ENCODE data around the gene WDR7. TPM values are rescaled to one million over a fixed set of nuclear protein-coding genes. Genes with fewer than 3 reads are reported as not detected.

The WDR7 gene
- 4.7 and 4.8 TPM in 2 replicates for total RNA-seq (2014; rRNA removed; shearing (Covaris generic))

DNA sequence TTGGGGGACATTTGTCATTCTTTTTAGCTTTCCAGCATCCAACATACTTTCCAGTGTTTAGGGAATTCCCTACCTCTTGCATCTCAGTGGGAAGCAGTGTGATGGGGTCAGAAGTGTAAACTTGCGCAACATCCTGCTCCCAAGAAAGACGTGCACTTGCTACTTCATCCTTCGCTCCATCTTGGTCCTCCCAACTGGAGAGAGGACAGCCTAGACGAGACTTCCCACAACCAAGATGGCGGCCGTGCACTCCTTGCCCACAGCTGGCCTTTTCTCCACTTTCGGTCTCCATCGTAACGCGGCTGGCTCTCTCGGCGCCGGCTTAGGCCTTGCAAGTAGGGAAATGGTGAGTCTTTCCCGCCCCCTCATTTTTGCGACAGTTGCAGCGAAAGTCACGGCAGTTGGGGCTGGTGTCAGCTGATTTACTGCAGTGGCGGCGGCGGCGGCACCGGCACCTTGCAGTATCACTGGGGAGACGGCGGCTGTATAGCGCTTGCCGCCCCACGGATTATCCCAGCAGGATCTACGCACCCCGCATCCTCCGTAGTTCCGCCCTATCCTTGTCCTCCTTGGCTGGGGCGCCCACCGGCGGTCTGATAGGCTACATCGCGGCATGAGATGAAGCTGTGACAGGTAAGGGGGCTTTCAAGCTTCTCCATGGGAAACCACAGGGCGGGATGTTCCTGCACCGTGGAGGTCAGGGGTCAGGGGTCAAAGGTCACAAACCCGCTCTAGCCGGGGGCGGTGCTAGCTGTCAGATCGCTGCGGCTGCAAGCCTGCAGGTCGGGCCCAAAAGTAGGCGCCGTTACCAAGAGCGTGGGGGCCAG, at the start of gene WDR7:
TSS of gene WDR7 (plus strand) at position 416 of the 827 bp plus-strand sequence. CDS start 21,157 bp downstream, outside the sequence.

DNA sequence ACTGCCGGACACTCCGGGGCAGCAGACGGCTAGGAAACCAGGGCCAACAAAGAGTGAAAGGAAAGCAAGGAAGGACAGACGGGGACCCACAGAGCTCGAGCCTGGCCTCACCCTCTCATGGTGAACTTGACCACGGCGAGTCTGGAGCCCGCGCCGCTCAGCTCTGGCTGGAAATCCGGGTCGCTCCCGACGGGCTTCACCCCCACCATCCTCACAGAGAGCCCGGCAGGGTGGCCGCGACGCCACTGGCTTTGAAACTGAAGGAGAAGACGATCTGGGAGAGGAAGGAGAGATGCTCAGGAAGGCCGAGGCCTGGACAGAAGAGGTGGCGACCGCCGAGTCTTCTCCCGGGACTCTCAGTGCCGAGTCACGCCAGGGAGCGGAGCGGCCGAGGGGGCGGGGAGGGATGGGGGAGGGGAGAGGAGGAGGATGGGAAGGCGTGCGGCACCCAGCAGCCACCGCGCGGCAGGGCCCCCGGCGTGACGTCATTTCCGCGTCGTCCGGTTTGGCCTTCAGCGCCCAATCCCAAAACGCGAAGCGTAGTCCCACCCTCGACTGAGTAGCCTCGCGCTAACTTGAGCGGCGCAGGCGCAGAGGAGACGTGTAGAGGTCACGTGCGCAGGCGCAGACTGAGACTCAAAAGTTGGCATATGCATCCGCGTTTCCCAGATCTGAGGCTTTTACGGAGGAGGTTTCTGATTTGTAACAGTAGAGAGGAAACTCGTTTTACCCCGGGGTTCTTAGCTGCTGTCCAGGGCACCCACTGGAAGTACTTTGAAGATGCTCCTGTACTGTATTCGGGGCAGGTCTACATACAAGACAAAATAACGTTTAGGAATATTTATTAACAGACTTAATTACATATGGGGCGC, 12.7 kb upstream of the WDR7 start, which contains the start of gene TXNL1:
TSS of gene TXNL1 (minus strand) at position 361 of the 872 bp plus-strand sequence. CDS start at position 209, 152 bp downstream.

Small RNA genes lying within 50 kb of the gene (small RNA-seq; reads per million reads assigned to genes)
- 0.54 reads per million, percentile 29 among the genes with 10 or more reads in this experiment for gene RF00012
- gene RF00019, result not detected

Other genes starting within 250 kb of the WDR7 start
- gene TXNL1, start 12.8 kb upstream of the WDR7 start, total RNA-seq (2014; rRNA removed; shearing (Covaris generic)), result 36.0 and 36.6 TPM in 2 replicates